Left ventricle myocardium inferior (tissue), 1 donor: ENCODE results near the gene SQOR. TPM values are rescaled to one million over a fixed set of nuclear protein-coding genes. Genes with fewer than 3 reads are reported as not detected.

Source experiments
- DNase-seq: peaks from one replicate; pipeline ENCODE4 v3.0.0-alpha.2; 2020
- H3K27ac ChIP-seq: fragments of 200-600 bp; replicated peaks from 2 replicates; pipeline ENCODE4 v1.8.0; 2021
- H3K27me3 ChIP-seq: fragments of 200-600 bp; 2 replicates; pipeline ENCODE4 v1.8.0; 2021; ENCODE audit warnings: low read depth
- H3K36me3 ChIP-seq: fragments of 200-600 bp; 2 replicates; pipeline ENCODE4 v1.8.0; 2021
- H3K4me1 ChIP-seq: fragments of 200-600 bp; 2 replicates; pipeline ENCODE4 v1.8.0; 2021
- H3K4me3 ChIP-seq: fragments of 200-600 bp; 2 replicates; pipeline ENCODE4 v1.8.0; 2021; ENCODE audit warnings: mild to moderate bottlenecking, moderate library complexity
- H3K9me3 ChIP-seq: fragments of 200-600 bp; replicated peaks from 2 replicates; pipeline ENCODE4 v1.8.0; 2021
- CTCF ChIP-seq: fragments of 200-600 bp; IDR thresholded peaks from 2 replicates; pipeline ENCODE4 v1.8.0; 2021; ENCODE audit warnings: antibody characterized with exemption, mild to moderate bottlenecking, borderline replicate concordance
- intact Hi-C: fragments of 100-400 bp; cut with micrococcal nuclease; formaldehyde crosslinking; loops from one replicate; pipeline ENCODE4 v1.11.0; 2022
- total RNA-seq: library from RNA; stranded (reverse); fragmentation: NEBNext Ultra II Directional; extraction: Animal tissue kit (Norgen Biotek cat#: 25700); gene quantifications from one replicate; pipeline ENCODE4 v1.2.1, GENCODE V29; 2021
- donor health status: DM: no; HTN: yes; CAD: no; lungs with severe emphysema.

SQOR gene
- total RNA-seq, 1 donor from 2014 or later, result 16.5 TPM

DNA sequence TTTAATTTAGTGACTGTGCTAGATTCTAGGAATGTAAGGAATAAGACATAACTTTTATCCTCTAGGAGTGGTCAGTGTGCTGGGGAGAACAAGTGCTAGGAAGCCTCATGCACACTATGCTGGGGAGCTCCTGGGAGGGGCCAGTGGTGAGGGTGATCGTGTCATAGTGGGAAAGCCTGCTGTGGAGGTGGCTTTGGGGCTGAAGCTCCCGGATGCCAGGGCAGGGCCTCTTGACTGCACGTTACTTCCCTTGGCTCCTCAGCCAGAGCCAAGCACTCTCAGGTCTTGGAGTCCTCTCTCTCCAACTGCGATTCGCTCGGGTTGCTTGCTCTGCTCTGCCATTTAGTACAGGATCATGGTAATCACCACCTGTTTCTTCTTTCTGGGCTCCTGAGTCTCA is 33.6 kb downstream of the SQOR start:
- H3K4me1 ChIP-seq, result no peaks in the 10 kb centered on the region
- H3K27me3 ChIP-seq, result no peaks in the 10 kb centered on the region
- no peak overlapping the region for H3K4me3 ChIP-seq
- no peaks in the 10 kb centered on the region for H3K9me3 ChIP-seq
- H3K36me3 ChIP-seq, result peaks cover 56% of the 10 kb centered on the region
- no peak for DNase-seq
- TF ChIP-seq CTCF, result no peak
- H3K27ac ChIP-seq, result no peak overlapping the region
- intact Hi-C loops, result no loop called here

DNA sequence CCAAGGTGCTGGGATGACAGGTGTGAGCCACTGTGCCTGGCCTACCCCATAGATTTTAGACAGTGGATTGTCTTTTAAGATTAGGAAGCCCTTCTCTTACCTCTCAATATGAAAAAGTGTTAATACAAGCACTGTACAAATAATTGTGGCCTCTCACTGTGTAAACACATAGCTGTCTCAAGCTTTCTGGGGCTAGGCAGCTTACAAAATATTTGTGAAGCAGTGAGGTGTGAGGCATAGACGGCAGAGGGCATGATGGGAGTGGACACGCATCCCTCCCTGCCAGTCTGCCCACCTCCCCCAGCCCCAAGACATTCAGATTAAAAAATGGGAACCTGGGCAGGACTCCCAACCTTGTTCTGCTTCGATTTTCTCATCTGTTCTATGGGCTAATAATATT is 34.6 kb downstream of the SQOR start:
- no peak for DNase-seq
- H3K36me3 ChIP-seq, result peaks cover 59% of the 10 kb centered on the region
- H3K4me1 ChIP-seq, result no peaks in the 10 kb centered on the region
- no peak for TF ChIP-seq CTCF
- no peaks in the 10 kb centered on the region for H3K27me3 ChIP-seq
- intact Hi-C loops, result no loop called here
- H3K4me3 ChIP-seq, result no peak overlapping the region
- H3K27ac ChIP-seq, result no peak overlapping the region
- no peaks in the 10 kb centered on the region for H3K9me3 ChIP-seq

DNA sequence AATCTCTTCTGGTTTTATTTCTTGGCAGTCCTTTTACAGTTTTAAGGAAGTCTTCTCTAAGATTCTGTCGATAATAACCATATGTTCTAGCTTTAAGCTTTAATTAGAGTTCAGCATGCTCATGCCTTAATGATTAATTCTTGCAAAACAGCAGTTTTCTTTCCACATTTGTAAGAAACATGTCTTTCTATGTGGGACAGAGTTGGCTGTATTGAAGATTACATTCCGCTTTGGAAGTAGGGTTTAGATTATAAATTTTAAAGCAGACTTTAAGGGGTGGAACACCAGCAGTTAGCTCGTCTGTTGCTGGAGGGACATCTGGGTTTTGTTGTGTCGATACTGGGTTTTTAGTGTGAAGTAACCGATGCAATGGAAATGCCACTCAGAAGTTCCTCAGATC is 35.3 kb downstream of the SQOR start:
- no peaks in the 10 kb centered on the region for H3K27me3 ChIP-seq
- no peaks in the 10 kb centered on the region for H3K4me1 ChIP-seq
- TF ChIP-seq CTCF, result no peak
- H3K27ac ChIP-seq, result no peak overlapping the region
- H3K9me3 ChIP-seq, result no peaks in the 10 kb centered on the region
- H3K36me3 ChIP-seq, result peaks cover 62% of the 10 kb centered on the region
- H3K4me3 ChIP-seq, result no peak overlapping the region
- intact Hi-C loops, result no loop called here
- no peak for DNase-seq

- no peaks in the 10 kb centered on the region for H3K9me3 ChIP-seq
- H3K36me3 ChIP-seq, result peaks cover 66% of the 10 kb centered on the region
- no peaks in the 10 kb centered on the region for H3K27me3 ChIP-seq
- H3K4me3 ChIP-seq, result no peak overlapping the region
- no peaks in the 10 kb centered on the region for H3K4me1 ChIP-seq
- no peak for TF ChIP-seq CTCF
- no peak for DNase-seq
- no peak overlapping the region for H3K27ac ChIP-seq
- intact Hi-C loops, result no loop called here
Measured at GRCh38 chr15:45670511-45670910, 35.7 kb downstream of the SQOR start.

- H3K36me3 ChIP-seq, result peaks cover 94% of the 10 kb centered on the region
- no peak for TF ChIP-seq CTCF
- no peaks in the 10 kb centered on the region for H3K4me1 ChIP-seq
- intact Hi-C loops, result no loop called here
- no peak overlapping the region for H3K27ac ChIP-seq
- H3K9me3 ChIP-seq, result no peaks in the 10 kb centered on the region
- no peaks in the 10 kb centered on the region for H3K27me3 ChIP-seq
- DNase-seq, result no peak
- H3K4me3 ChIP-seq, result no peak overlapping the region
Measured at GRCh38 chr15:45674677-45675076, 39.8 kb downstream of the SQOR start.

GRCh38 chr15:45677797-45678196 is 43.0 kb downstream of the SQOR start:
- intact Hi-C loops, result no loop called here
- no peak overlapping the region for H3K27ac ChIP-seq
- H3K36me3 ChIP-seq, result peaks cover 95% of the 10 kb centered on the region
- no peaks in the 10 kb centered on the region for H3K4me1 ChIP-seq
- DNase-seq, result no peak
- no peaks in the 10 kb centered on the region for H3K27me3 ChIP-seq
- no peak for TF ChIP-seq CTCF
- H3K9me3 ChIP-seq, result no peaks in the 10 kb centered on the region
- H3K4me3 ChIP-seq, result no peak overlapping the region
